Stimulated activated CD8-positive, alpha-beta memory T cell treated with anti-CD3 and anti-CD28 coated beads, Interleukin-7, amount 100 ng/mL, for 48 hours (primary cell): Measurements from ENCODE around the gene CHRM1.

Experiments
- DNase-seq, 2 donors: peaks; one replicate each; pipeline ENCODE4 v3.0.0-alpha.2; 2020; ENCODE audit warnings: low read depth in 1 of 2; ENCODE audit errors: extremely low read depth in 1 of 2

Gene CHRM1

GRCh38 chr11:62908468-62909072 lies 12.6 kb downstream of the CHRM1 start:
- DNase-seq = no peak

GRCh38 chr11:62905927-62906531 lies 15.1 kb downstream of the CHRM1 start:
- DNase-seq = peak; percentile 44 to 49

- no peak for DNase-seq
These were observed 15.9 kb downstream of the CHRM1 start for GRCh38 chr11:62905296-62905695.

GRCh38 chr11:62902932-62903331 lies 18.2 kb downstream of the CHRM1 start:
- DNase-seq = no peak

- no peak for DNase-seq
These were observed 23.1 kb downstream of the CHRM1 start for GRCh38 chr11:62898027-62898426.

GRCh38 chr11:62897311-62897710 lies 23.9 kb downstream of the CHRM1 start:
- no peak for DNase-seq

- DNase-seq = no peak
These were observed 25.1 kb downstream of the CHRM1 start for GRCh38 chr11:62896049-62896448.

- DNase-seq = no peak
These were observed 25.7 kb downstream of the CHRM1 start for GRCh38 chr11:62895501-62895900.

GRCh38 chr11:62892077-62892922 lies 28.9 kb downstream of the CHRM1 start:
- DNase-seq = no peak

- no peak for DNase-seq
These were observed 31.4 kb downstream of the CHRM1 start for GRCh38 chr11:62889484-62890437.

- DNase-seq = no peak
These were observed 32.1 kb downstream of the CHRM1 start for GRCh38 chr11:62889126-62889483.

GRCh38 chr11:62888406-62888805 lies 32.8 kb downstream of the CHRM1 start:
- no peak for DNase-seq

GRCh38 chr11:62885137-62885750 lies 35.9 kb downstream of the CHRM1 start:
- DNase-seq = no peak

GRCh38 chr11:62883673-62884072 lies 37.5 kb downstream of the CHRM1 start:
- DNase-seq = no peak

- DNase-seq = no peak
These were observed 38.2 kb downstream of the CHRM1 start for GRCh38 chr11:62882788-62883501.

GRCh38 chr11:62882431-62882749 lies 38.8 kb downstream of the CHRM1 start:
- DNase-seq = no peak

- peak; percentile 90 to 95 for DNase-seq
These were observed 39.4 kb downstream of the CHRM1 start for GRCh38 chr11:62881579-62882430.

GRCh38 chr11:62880803-62881578 lies 40.2 kb downstream of the CHRM1 start, which contains the start of gene SLC3A2:
TSS of gene SLC3A2 (plus strand) at chr11:62880896. CDS start at chr11:62881024, 128 bp downstream.
- peak; percentile 77 to 80 for DNase-seq
